K562 (cell line): ENCODE data around the gene HYAL3. TPM values are rescaled to one million over a fixed set of nuclear protein-coding genes. Genes with fewer than 3 reads are reported as not detected.
A peak's percentile ranks its signal among the peaks of the same experiment; 100 is the strongest.

Source experiments
- AFF1 ChIP-seq, 2 experiments: fragments of 450-650 bp; IDR thresholded peaks; 2 replicates each; pipeline ENCODE4 v1.6.1; 2018; ENCODE audit warnings: mild to moderate bottlenecking in 2 of 2, low read depth in 1 of 2; ENCODE audit not compliant: partially characterized antibody in 2 of 2
- CREB3L1 ChIP-seq: fragments of 450-650 bp; IDR thresholded peaks from 2 replicates; pipeline ENCODE4 v1.6.1; 2014; ENCODE audit warnings: low read depth, mild to moderate bottlenecking, moderate library complexity, borderline replicate concordance
- MECOM ChIP-seq: fragments of 250-450 bp; sonication (Bioruptor Pico); IDR thresholded peaks from 2 replicates; pipeline ENCODE4 v1.8.0; 2022; ENCODE audit warnings: inconsistent platforms
- ZC3H11A ChIP-seq: IDR thresholded peaks from 2 replicates; pipeline ENCODE4 v1.6.1; 2012; ENCODE audit warnings: low read depth, low read length, improper control_type of control experiment
- ZNF518B ChIP-seq: fragments of 250-450 bp; sonication (Bioruptor Pico); IDR thresholded peaks from 2 replicates; pipeline ENCODE4 v1.5.0; 2021; ENCODE audit warnings: mild to moderate bottlenecking, moderate library complexity
- polyA plus RNA-seq, 8 experiments: library from polyadenylated mRNA; depleted of rRNA in 4 of 8; stranded (reverse) in 5 of 8; unstranded in 3 of 8; fragments of >200 nt; fragmentation: Nextera tagmentation in 2 of 8; fragmentation: Illumina TruSeq in 1 of 8; extraction: Ambion mirVana in 2 of 8; extraction: Trizol in 1 of 8; gene quantifications; 2 replicates each; pipeline versions ENCODE4 v1.2.1 to v1.2.3, GENCODE V29; 2011 to 2014; ENCODE audit warnings: inconsistent platforms in 1 of 8, missing spikeins in 1 of 8
- total RNA-seq, 7 experiments: library from RNA; depleted of rRNA in 6 of 7; stranded (reverse); fragments of >200 nt in 6 of 7; fragmentation: Illumina TruSeq in 2 of 7; extraction: Trizol in 2 of 7; gene quantifications; 2 replicates each; pipeline versions ENCODE4 v1.2.1 to v1.2.3, GENCODE V29; 2011 to 2021; ENCODE audit warnings: low replicate concordance in 1 of 7
- TF ChIP-seq, protein P1 (sequence below): fragments of 200-800 bp; sonication (Bioruptor generic); IDR thresholded peaks from 2 replicates; pipeline ENCODE4 v1.6.1; 2017; ENCODE audit warnings: missing genetic modification characterization, missing compliant biosample characterization
- TF ChIP-seq, protein P2 (sequence below), 2 experiments: fragments of 200-800 bp in 1 of 2; sonication (Bioruptor generic) in 1 of 2; sonication (generic) in 1 of 2; formaldehyde crosslinking in 1 of 2; IDR thresholded peaks in 1 of 2; conservative IDR thresholded peaks in 1 of 2; 2 replicates each; pipeline versions ENCODE4 v1.5.0 to v1.6.1; 2016 to 2020; ENCODE audit warnings: missing compliant biosample characterization in 1 of 2, missing genetic modification characterization in 1 of 2, missing genetic modification reagents in 1 of 2

HYAL3 gene
- total and polyA plus RNA-seq, 9 of the 15 experiments (the other 6 are each of a cell fraction or from before 2014, with no cell fraction given), result 0.38 to 9.1 (median 6.8) TPM

DNA sequence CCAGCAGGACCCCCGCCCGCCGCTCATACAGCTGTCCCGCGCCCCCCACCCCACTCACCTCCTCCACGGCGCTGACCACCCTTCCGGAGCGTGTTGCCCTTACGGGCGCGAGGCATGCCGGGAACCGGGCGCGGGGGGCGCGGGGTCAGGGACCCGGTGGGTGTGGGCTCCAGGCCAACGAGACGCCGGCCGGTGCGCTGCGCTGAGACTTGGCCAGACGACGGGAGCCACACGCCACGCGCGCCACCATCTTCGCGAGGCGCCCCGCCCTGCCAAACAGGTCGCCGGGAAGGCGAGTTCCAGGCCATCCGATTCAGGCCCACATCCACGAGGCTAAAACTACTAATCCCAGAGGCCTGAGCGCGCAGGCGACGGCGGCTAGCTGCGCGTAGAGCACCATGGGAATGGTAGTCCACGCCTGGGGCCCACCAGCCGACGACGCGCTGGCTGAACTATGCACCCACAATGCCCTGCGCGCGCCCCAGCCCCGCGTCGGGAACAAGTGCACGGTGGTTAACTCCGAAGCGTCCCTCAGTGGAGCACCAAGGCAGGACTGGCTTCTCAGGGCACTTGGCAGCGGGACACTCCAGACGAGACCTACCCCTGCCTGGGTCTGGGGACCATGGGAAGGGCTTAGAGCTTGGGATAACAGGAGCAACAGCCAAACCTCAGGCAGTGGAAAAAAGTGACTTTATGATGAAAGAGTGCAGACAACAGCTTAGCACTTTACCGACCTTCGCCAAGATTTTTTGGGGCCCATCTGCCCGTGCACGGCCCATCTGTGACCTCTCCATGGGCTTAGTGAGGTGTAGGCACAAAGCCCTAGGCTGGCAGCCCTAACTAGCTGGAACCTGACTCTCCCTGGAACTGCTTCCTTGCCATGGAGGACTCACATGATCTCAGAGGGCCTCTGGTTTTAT, 6.8 kb downstream of the HYAL3 start, which contains the start of gene IFRD2 (continued):
- TF ChIP-seq ZNF518B (no peak), ZC3H11A (0 out of 2 replicates have a peak, but pooled peaks have one; percentile 39), AFF1 (IDR thresholded peaks at IDR 0.05; ENCODE audit: low read depth in 1 of 2, partially characterized antibody in 2 of 2) (peak in 1 of 2 experiments; percentile 100), MECOM (no peak), CREB3L1 (peak; percentile 96)
- TF ChIP-seq, protein P1, sequence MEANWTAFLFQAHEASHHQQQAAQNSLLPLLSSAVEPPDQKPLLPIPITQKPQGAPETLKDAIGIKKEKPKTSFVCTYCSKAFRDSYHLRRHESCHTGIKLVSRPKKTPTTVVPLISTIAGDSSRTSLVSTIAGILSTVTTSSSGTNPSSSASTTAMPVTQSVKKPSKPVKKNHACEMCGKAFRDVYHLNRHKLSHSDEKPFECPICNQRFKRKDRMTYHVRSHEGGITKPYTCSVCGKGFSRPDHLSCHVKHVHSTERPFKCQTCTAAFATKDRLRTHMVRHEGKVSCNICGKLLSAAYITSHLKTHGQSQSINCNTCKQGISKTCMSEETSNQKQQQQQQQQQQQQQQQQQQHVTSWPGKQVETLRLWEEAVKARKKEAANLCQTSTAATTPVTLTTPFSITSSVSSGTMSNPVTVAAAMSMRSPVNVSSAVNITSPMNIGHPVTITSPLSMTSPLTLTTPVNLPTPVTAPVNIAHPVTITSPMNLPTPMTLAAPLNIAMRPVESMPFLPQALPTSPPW (CRISPR knock-in tag), result peak; percentile 83
- TF ChIP-seq, protein P2, sequence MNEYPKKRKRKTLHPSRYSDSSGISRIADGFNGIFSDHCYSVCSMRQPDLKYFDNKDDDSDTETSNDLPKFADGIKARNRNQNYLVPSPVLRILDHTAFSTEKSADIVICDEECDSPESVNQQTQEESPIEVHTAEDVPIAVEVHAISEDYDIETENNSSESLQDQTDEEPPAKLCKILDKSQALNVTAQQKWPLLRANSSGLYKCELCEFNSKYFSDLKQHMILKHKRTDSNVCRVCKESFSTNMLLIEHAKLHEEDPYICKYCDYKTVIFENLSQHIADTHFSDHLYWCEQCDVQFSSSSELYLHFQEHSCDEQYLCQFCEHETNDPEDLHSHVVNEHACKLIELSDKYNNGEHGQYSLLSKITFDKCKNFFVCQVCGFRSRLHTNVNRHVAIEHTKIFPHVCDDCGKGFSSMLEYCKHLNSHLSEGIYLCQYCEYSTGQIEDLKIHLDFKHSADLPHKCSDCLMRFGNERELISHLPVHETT (CRISPR knock-in tag; conservative IDR thresholded peaks at IDR 0.05 in 1 of 2, IDR thresholded peaks at IDR 0.05 in 1 of 2), result peak in 1 of 2 experiments; percentile 91; a peak in 2 of 4 replicates
